ENCODE measurements around the gene KPNA4.
"Not testable (repeated sequence)": the region's sequence is repeated elsewhere in the genome, so short reads cannot be mapped to it uniquely, and the experiment has no call there.

The KPNA4 gene

DNA sequence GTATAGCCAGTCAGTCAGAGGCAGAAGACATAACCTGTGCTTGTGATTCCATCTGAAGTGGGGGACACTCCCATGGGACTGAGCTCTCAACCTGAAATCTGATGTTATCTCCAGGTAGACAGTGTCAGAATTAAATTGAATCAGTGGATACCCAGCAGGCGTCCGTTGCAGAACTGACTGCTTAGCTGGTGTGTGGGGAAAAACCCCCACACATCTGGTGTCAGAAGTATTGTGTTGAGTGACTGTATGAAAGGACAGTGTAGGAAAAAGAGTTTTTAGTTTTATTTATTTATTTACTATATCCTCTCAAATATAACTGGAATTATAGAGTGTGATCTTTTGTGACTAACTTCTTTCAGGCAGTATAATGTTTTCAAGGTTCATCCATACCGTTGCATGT is 10.4 kb downstream of the KPNA4 start:
- H3K27ac ChIP-seq (ENCODE audit: low read depth, low read length, severe bottlenecking), result no peak overlapping the region
- H3K36me3 ChIP-seq (ENCODE audit: control insufficient read depth, insufficient read depth, low read length), result peaks cover 70% of the 10 kb centered on the region
- no peak overlapping the region for H3K4me3 ChIP-seq (ENCODE audit: extremely low read depth, insufficient read depth, low read length, poor library complexity, severe bottlenecking)
- WGBS, 2 experiments (ENCODE audit: insufficient coverage in 2 of 2), result 90% methylated on average over 2 of the region's 3 CpGs; no CpG with 5 or more reads in 1 of the 2 experiments
- peaks cover 7% of the 10 kb centered on the region for H3K9me3 ChIP-seq (ENCODE audit: control insufficient read depth, low read length)
- H3K4me1 ChIP-seq (ENCODE audit: control insufficient read depth, insufficient read depth, low read length, poor library complexity, severe bottlenecking), result no peaks in the 10 kb centered on the region

DNA sequence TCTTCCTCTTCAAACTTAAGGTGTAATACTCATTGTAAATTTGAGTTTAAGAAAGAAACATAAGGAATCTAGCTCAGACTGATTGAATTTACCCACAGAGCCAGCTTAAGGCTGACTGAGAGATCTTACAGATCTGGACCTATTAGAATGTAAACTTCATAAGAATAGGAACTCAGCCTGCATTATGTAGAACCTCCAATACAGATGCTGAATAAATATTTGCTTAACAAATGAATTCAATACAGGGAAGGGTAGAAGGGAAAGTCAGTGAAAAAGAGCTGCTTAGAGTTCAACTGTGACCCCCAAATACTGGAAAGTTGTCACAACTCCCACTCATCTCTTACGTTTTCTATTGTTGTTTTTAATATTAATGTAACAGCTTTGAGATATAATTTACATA is 11.5 kb downstream of the KPNA4 start:
- no peak overlapping the region for H3K4me3 ChIP-seq (ENCODE audit: extremely low read depth, insufficient read depth, low read length, poor library complexity, severe bottlenecking)
- H3K36me3 ChIP-seq (ENCODE audit: control insufficient read depth, insufficient read depth, low read length), result peaks cover 72% of the 10 kb centered on the region
- peaks cover 19% of the 10 kb centered on the region for H3K9me3 ChIP-seq (ENCODE audit: control insufficient read depth, low read length)
- no CpG with 5 or more reads among the region's 1 CpG for WGBS, 2 experiments (ENCODE audit: insufficient coverage in 2 of 2)
- H3K27ac ChIP-seq (ENCODE audit: low read depth, low read length, severe bottlenecking), result no peak overlapping the region
- no peaks in the 10 kb centered on the region for H3K4me1 ChIP-seq (ENCODE audit: control insufficient read depth, insufficient read depth, low read length, poor library complexity, severe bottlenecking)

DNA sequence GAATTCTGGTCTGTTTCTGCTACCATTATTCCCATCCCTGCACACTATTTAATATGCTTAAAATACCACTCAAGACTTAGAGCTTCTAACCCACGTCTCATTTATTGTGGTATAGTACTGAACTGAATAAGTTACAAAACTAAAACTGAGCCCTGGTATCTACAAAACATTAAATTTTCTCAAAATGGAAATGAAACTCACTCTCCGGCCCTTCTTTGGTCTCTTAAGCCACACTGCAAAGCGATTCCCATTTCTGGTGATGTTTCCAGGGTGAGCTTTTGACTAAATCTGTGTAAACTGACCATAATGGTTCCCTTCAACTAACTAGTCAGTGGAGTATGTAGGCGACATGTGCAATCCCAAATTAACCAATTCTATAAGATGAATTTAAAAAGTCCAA is 18.6 kb downstream of the KPNA4 start:
- Histone ChIP-seq H3K4me1 (ENCODE audit: control insufficient read depth, insufficient read depth, low read length, poor library complexity, severe bottlenecking) (no peaks in the 10 kb centered on the region), H3K9me3 (ENCODE audit: control insufficient read depth, low read length) (peaks cover 21% of the 10 kb centered on the region), H3K27ac (ENCODE audit: low read depth, low read length, severe bottlenecking) (no peak overlapping the region), H3K4me3 (ENCODE audit: extremely low read depth, insufficient read depth, low read length, poor library complexity, severe bottlenecking) (no peak overlapping the region), H3K36me3 (ENCODE audit: control insufficient read depth, insufficient read depth, low read length) (peaks cover 48% of the 10 kb centered on the region)
- 93 to 100% methylated on average over 2 of the region's 4 CpGs for WGBS, 2 experiments (ENCODE audit: insufficient coverage in 2 of 2)

DNA sequence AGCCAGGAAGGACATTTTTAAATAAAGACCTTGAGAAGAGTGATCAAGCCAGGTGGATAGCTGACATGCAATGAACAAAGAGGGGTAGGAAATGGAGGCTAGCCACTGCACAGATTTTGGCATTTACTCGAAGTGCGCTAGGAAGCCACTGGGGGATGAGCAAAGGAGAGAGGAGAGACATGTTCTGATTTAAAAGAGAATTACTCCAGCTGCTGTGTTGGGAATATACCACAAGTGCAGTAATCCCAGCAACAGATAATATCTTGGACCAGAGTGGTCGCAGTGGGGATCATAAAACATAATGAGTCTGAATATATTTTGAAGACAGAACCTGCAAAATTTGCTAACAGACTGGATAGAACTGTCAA is 19.9 kb downstream of the KPNA4 start:
- WGBS, 2 experiments (ENCODE audit: insufficient coverage in 2 of 2), result 92 to 95% methylated on average over 3 of the region's 3 CpGs
- Histone ChIP-seq H3K4me3 (ENCODE audit: extremely low read depth, insufficient read depth, low read length, poor library complexity, severe bottlenecking) (no peak overlapping the region), H3K27ac (ENCODE audit: low read depth, low read length, severe bottlenecking) (no peak overlapping the region), H3K9me3 (ENCODE audit: control insufficient read depth, low read length) (peaks cover 19% of the 10 kb centered on the region), H3K36me3 (ENCODE audit: control insufficient read depth, insufficient read depth, low read length) (peaks cover 36% of the 10 kb centered on the region), H3K4me1 (ENCODE audit: control insufficient read depth, insufficient read depth, low read length, poor library complexity, severe bottlenecking) (peaks cover 5% of the 10 kb centered on the region)

DNA sequence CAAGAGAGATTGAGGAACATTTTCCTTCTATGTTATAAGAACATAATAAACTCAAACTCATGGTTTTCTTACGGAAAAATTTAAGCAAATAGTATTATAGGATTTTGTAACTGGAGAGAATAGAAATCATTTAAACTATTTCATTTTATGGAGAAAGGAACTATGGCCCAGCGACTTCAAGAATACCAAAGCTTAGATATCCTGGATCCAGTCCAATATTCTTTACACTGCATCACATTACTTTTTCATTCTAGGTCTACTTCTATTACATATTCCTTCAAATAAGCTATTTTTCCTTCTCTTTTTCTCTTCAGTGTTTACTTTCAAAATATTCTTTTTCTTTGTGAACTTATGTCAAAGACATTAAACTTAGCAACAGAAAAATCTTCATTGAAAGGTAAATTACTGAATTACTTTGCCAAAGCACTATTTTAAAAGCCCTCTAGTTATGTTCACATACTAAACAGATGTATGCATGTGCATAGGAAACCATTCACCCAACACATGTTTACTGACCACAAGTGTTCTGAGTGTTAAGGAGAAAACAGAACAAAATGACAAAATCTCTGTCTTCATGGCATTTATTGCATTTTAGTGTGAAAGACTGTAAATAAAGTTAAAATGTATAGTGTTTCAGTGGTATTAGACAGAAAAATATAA is 20.4 kb downstream of the KPNA4 start:
- no CpG with 5 or more reads among the region's 2 CpGs for WGBS, 2 experiments (ENCODE audit: insufficient coverage in 2 of 2)
- Histone ChIP-seq H3K4me3 (ENCODE audit: extremely low read depth, insufficient read depth, low read length, poor library complexity, severe bottlenecking) (no peak overlapping the region), H3K4me1 (ENCODE audit: control insufficient read depth, insufficient read depth, low read length, poor library complexity, severe bottlenecking) (peaks cover 5% of the 10 kb centered on the region), H3K27ac (ENCODE audit: low read depth, low read length, severe bottlenecking) (no peak overlapping the region), H3K9me3 (ENCODE audit: control insufficient read depth, low read length) (peaks cover 14% of the 10 kb centered on the region), H3K36me3 (ENCODE audit: control insufficient read depth, insufficient read depth, low read length) (peaks cover 31% of the 10 kb centered on the region)

DNA sequence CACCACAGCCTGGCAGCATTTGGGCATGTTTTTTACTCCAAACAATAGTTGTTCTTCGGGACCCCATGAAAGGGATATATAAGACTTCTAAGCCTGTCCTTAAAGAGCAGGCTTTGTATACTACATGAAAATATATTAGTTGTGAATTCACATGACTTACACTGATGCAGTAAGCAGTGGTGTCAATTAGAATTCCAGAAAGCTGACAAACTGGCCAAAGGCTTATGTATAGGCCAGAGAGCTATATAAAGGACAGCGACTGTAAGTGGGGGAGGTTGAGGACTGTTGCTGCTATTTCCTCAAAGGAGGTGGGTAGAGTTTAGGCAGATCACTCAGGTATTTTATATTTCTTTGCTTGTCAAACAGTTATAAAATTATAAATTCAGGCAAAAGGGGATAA is 24.8 kb downstream of the KPNA4 start:
- Histone ChIP-seq H3K9me3 (ENCODE audit: control insufficient read depth, low read length) (no peaks in the 10 kb centered on the region), H3K4me1 (ENCODE audit: control insufficient read depth, insufficient read depth, low read length, poor library complexity, severe bottlenecking) (peaks cover 5% of the 10 kb centered on the region), H3K27ac (ENCODE audit: low read depth, low read length, severe bottlenecking) (no peak overlapping the region), H3K4me3 (ENCODE audit: extremely low read depth, insufficient read depth, low read length, poor library complexity, severe bottlenecking) (no peak overlapping the region), H3K36me3 (ENCODE audit: control insufficient read depth, insufficient read depth, low read length) (peaks cover 6% of the 10 kb centered on the region)
- WGBS, 2 experiments (ENCODE audit: insufficient coverage in 2 of 2), result 95 to 100% methylated on average over 1 to 2 of the region's 2 CpGs

DNA sequence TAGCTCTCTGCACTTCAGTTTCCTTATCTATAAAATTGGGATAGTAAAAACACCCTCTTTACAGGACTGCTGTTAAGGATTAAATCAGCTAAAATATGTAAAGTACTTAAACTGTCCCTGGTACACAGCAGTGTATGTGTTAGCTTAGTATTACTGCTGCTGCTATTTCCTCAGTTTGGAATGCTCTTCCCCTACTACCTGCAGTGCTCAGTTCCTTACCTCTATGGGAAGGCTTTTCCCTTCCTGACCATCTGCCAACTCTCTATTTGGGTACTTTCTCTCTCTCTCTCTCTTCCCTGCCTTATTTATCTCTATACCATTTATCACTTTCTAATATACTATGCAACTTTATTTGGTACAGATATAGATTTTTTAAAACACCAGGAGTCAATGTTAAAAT is 26.5 kb downstream of the KPNA4 start:
- Histone ChIP-seq H3K4me3 (ENCODE audit: extremely low read depth, insufficient read depth, low read length, poor library complexity, severe bottlenecking) (no peak overlapping the region), H3K4me1 (ENCODE audit: control insufficient read depth, insufficient read depth, low read length, poor library complexity, severe bottlenecking) (peaks cover 5% of the 10 kb centered on the region), H3K9me3 (ENCODE audit: control insufficient read depth, low read length) (no peaks in the 10 kb centered on the region), H3K27ac (ENCODE audit: low read depth, low read length, severe bottlenecking) (no peak overlapping the region), H3K36me3 (ENCODE audit: control insufficient read depth, insufficient read depth, low read length) (peaks cover 14% of the 10 kb centered on the region)

DNA sequence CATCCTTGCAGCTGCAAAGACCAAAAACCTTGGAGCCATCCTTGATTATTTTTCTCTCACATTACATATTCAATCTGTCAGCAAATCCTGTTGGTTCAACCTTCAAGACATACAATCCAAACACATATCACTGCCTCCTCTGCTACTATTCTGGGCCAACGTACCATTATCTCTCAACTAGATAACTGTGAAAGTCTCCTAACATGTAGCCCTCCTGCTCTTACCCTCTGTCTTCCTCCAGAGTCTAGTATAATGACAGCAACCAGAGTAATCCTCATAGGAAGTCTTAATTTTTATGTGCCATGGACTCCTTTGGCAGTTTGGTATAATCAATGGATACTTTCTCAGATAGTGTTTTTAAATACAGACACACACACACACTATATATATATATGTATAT is 27.6 kb downstream of the KPNA4 start:
- WGBS, 2 experiments (ENCODE audit: insufficient coverage in 2 of 2), result 89 to 92% methylated on average over 1 of the region's 1 CpG
- Histone ChIP-seq H3K27ac (ENCODE audit: low read depth, low read length, severe bottlenecking) (no peak overlapping the region), H3K4me3 (ENCODE audit: extremely low read depth, insufficient read depth, low read length, poor library complexity, severe bottlenecking) (no peak overlapping the region), H3K36me3 (ENCODE audit: control insufficient read depth, insufficient read depth, low read length) (peaks cover 22% of the 10 kb centered on the region), H3K9me3 (ENCODE audit: control insufficient read depth, low read length) (no peaks in the 10 kb centered on the region), H3K4me1 (ENCODE audit: control insufficient read depth, insufficient read depth, low read length, poor library complexity, severe bottlenecking) (peaks cover 5% of the 10 kb centered on the region)

DNA sequence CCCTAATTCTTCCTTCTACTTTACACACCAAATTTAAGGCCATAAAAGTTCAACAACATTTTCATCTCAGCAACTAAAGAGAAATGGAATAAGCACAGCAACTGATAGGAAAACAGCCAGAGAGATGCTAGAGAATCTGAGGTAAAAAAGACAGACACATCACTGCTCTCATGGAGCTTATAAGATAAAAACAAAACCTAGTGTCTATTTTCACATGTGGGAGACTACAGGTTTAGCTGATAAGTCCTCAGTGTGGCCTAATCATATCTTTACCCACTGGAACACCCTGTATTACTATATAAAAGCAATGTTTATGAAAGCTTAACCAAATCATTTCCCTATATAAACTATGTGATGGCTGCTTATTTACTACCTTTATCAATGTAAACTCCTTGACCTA is 33.0 kb downstream of the KPNA4 start:
- peaks cover 66% of the 10 kb centered on the region for H3K36me3 ChIP-seq (ENCODE audit: control insufficient read depth, insufficient read depth, low read length)
- H3K9me3 ChIP-seq (ENCODE audit: control insufficient read depth, low read length), result no peaks in the 10 kb centered on the region
- H3K4me1 ChIP-seq (ENCODE audit: control insufficient read depth, insufficient read depth, low read length, poor library complexity, severe bottlenecking), result no peaks in the 10 kb centered on the region
- H3K27ac ChIP-seq (ENCODE audit: low read depth, low read length, severe bottlenecking), result no peak overlapping the region
- H3K4me3 ChIP-seq (ENCODE audit: extremely low read depth, insufficient read depth, low read length, poor library complexity, severe bottlenecking), result no peak overlapping the region

DNA sequence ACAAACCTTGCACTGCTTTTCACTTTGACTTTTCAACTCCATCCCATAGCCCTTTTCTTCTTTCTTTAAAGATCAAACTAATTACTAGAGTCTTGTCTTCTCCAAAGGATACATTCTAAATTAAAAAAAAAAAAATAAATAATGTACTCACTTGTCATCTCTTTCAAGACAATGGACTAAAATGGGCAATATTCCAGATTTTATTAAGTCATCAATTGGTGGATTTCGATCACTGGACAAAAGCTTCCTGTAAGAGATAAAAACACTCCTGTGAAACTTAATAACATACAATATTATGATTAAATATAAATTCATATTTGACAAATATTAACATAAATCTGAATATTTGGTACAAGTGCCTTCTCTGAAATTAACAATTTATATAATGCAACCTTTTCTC is 34.1 kb downstream of the KPNA4 start:
- no peak overlapping the region for H3K4me3 ChIP-seq (ENCODE audit: extremely low read depth, insufficient read depth, low read length, poor library complexity, severe bottlenecking)
- H3K27ac ChIP-seq (ENCODE audit: low read depth, low read length, severe bottlenecking), result no peak overlapping the region
- peaks cover 74% of the 10 kb centered on the region for H3K36me3 ChIP-seq (ENCODE audit: control insufficient read depth, insufficient read depth, low read length)
- H3K9me3 ChIP-seq (ENCODE audit: control insufficient read depth, low read length), result no peaks in the 10 kb centered on the region
- WGBS, 2 experiments (ENCODE audit: insufficient coverage in 2 of 2), result no CpG with 5 or more reads among the region's 1 CpG
- H3K4me1 ChIP-seq (ENCODE audit: control insufficient read depth, insufficient read depth, low read length, poor library complexity, severe bottlenecking), result no peaks in the 10 kb centered on the region

DNA sequence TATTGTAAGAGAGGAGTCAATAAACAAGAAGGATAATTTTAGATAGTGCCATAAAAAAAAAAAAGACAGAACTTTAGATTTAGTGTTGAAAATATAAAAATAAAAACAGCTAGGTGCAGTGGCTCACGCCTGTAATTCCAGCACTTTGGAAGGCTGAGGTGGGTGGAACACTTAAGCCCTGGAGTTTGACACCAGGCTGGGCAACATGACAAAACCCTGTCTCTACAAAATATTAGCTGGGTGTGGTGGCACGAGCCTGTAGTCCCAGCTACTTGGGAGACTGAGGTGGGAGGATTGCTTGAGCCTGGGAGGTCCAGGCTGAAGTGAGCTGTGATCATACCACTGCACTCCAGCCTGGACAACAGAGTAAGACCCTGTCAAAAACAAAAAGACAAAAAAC is 49.0 kb downstream of the KPNA4 start:
- H3K27ac ChIP-seq (ENCODE audit: low read depth, low read length, severe bottlenecking); H3K4me3 ChIP-seq (ENCODE audit: extremely low read depth, insufficient read depth, low read length, poor library complexity, severe bottlenecking); H3K4me1 ChIP-seq (ENCODE audit: control insufficient read depth, insufficient read depth, low read length, poor library complexity, severe bottlenecking); H3K9me3 ChIP-seq (ENCODE audit: control insufficient read depth, low read length): not testable (repeated sequence)
- 80 to 100% methylated on average over 1 of the region's 2 CpGs for WGBS, 2 experiments (ENCODE audit: insufficient coverage in 2 of 2)
- peaks cover 84% of the 10 kb centered on the region for H3K36me3 ChIP-seq (ENCODE audit: control insufficient read depth, insufficient read depth, low read length)
